Activated CD8-positive, alpha-beta memory T cell treated with anti-CD3 and anti-CD28 coated beads for 4 hours (primary cell): ENCODE results near the gene MAGT1.
A peak's percentile ranks its signal among the peaks of the same experiment; 100 is the strongest.
"Not testable (repeated sequence)": the region's sequence is repeated elsewhere in the genome, so short reads cannot be mapped to it uniquely, and the experiment has no call there.

Source experiments
- DNase-seq, 2 donors: peaks; one replicate each; pipeline ENCODE4 v3.0.0-alpha.2; 2020; ENCODE audit warnings: low read depth in 2 of 2

MAGT1 gene

DNA sequence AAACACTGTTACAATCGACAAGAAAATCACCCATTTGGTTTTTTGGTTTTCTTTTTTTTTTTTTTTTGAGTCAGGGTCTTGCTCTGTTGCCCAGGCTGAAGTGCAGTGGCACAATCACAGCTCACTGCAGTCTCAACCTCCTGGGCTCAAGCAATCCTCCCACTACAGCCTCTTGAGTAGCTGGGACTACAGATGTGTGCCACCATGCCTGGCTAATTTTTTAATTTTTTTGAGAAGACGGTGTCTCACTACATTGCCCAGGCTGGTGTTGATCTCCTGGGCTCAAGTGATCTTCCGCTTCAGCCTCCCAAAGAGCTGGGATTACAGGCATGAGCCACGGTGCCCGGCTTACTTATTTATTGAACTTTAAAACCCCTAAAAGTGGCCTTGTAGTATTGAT, 63.7 kb downstream of the MAGT1 start:
- DNase-seq, result not testable (repeated sequence)

DNA sequence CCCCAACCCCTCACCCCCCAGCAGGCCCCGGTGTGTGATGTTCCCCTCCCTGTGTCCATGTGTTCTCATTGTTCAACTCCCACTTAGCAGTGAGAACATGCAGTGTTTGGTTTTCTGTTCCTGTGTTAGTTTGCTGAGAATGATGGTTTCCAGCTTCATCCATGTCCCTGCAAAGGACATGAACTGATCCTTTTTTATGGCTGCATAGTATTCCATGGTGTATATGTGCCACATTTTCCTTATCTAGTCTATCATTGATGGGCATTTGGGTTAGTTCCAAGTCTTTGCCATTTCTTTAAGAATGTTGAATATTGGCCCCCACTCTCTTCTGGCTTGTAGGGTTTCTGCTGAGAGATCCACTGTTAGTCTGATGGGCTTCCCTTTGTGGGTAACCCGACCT, 73.2 kb downstream of the MAGT1 start:
- not testable (repeated sequence) for DNase-seq

DNA sequence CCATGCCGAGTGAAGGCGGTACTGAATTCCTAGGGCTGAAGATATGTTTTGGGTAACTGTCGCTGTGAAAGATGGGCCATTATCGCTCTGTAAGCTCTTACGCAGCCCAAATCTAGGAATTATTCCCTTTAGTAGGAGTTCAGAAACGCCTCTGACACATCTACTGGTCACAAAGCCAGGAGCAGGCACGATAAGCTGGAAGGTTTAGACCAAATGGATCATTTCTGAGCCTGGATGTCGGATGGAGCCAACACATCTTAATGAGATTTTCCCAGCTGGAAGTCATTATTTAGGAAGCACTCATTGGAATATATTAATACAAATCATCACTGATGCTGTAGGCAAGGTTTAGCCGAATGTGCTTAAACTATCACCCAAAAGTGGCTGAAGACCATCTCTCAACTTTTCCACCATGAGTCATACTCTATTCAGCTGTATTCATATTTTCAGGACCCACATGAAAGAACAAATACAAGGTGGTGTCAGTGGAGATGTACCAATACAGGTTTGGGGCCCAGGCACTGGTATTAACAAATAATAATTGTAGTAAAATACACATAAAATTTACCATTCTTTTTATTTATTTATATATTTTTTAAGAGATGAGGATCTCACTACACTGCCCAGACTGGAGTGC, 75.0 kb downstream of the MAGT1 start:
- no peak for DNase-seq

DNA sequence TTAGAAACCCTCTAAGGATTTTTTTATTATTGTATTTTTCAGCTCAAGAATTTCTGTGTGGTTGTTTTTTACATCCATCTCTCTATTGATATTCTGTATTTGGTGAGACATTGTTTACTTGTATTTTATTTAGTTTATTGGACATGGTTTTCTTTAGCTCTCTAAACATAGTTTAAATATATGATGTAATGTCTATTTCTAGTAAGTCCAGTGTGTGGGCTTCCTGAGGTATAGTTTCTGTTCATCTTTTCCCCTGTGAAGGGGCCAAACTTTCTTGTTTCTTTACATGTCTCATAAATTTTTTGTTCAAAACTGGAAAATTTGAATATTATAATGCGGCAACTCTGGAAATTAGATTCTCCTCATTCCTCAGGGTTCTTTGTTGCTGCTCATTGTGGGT, 81.0 kb downstream of the MAGT1 start:
- no peak for DNase-seq

DNA sequence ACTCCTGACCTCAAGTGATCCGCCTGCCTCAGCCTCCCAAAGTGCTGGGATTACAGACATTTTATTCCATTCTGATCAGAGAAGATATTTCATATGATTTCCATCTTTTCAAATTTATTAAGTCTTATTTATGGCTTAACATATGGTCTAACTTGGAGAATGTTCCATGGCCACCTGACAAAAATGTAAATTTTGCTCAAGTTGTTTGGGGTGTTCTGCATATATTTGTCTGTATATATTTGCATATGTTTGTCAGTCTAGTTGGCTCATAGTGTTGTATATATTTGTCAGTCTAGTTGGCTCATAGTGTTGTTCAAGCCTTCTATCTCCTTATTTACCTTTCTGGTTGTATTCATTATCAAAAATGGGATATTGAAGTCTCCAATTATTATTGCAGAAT, 93.0 kb downstream of the MAGT1 start:
- DNase-seq, result no peak

DNA sequence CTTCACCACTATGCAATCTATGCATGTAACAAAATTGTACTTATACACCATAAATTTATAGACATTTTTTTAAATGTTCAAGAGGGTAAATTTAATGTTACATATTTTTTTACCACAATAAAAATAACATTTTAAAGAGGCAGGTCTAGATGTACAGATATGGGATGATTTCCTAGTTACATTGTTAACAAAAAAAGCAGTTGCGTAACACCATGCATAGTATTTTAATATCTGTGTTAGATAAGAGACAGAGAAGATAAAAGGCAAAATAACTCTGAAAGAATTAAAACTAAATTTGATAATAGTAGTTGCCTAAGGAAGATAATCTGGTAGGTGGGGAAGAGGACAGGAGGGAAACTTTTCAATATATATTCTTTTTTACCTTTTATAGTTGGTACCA, 100.1 kb downstream of the MAGT1 start:
- DNase-seq, result no peak

DNA sequence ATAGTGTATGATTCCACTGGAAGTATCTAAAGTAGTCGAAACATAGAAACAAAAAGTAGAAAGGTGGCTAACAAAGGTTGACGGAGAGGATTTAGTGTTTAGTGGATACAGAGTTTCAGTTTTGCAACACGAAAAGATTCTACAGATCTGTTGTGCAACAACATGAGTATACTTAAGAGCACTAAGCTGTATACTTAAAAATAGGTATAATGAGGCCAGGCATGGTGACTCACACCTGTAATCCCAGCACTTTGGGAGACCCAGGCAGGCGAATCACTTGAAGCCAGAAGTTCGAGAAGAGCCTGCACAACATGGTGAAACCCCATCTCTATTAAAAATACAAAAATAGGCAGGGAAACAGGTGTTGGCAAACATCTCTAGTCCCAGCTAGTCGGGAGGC, 101.3 kb downstream of the MAGT1 start:
- no peak for DNase-seq

DNA sequence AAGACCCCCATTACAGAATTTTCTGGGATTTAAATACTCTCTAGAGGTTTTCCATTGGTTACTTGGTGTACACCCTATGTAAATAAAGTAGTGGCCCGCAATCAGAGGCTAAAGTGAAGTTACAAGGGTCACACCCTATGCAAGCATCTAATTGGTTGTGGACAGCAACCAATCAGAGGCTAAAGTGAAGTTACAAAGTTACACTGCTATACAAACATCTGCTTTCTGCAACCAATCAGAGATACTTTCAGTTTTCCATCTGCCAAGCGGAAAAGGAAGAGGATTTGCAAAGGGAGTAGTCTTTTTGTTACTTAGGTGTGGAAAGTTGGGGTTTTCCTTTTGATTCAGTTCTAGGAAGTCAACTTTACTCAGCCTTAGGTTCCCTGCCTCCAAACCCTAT, 107.2 kb downstream of the MAGT1 start:
- no peak for DNase-seq

DNA sequence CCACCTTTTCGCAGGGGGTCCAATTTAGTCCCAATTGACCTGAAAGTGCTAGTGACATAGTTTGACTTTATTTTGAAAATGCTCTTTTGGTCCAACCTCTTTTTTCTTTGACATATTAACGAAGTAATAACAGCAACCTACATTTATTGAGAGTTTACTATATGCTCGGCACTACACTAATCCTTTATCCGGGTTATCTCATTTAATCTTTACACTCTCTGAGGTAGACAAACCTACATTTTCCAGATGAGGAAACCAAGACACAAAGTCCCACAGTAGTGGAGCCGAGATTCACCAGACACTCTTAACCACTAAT, 108.9 kb downstream of the MAGT1 start:
- no peak for DNase-seq

DNA sequence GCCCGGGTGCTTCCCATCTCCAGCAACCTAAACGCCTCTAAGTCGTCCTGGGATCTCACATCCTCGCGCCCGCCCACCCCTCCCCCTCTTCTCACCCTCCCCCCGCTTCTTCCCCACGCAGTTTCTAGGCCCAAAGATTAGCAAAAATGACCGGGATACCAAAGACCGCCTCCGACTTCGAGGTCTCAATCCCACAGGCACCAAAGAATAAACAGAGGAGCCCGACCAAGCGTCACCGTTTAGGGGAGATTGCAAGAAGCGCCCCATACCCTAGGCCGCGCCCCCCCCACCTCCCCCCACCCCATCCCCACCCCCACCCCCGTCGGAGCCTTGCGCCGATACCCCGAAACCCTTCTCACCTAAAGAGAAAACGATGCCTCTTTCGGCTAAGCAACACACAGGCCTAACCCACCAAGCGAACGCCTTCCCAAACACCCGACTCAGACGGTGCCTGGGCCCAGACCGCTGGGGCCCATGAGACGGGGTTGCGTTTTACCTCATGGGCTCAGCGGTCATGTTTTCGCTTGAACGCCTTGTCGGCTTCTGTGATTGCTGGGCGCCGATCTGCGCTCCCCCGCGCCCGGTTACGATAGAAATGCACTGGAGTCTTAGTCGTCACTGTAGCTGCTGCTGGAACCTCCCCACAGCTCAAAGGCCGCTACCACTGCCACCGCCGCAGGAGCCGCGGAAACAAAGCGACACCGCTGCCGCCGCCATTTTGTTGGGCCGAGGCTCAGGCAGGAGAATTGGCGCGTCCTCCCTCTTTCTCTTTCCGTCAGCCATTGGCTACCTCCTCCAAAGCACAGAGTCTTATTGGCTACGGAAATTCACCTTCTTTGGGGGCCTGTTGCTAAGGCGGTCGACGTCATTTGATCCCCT, 109.5 kb downstream of the MAGT1 start, which contains the start of gene ATRX:
TSS of gene ATRX (minus strand) at position 731 of the 879 bp plus-strand sequence. CDS start at position 516, 215 bp downstream.
- DNase-seq, result peak; percentile 38 to 44

DNA sequence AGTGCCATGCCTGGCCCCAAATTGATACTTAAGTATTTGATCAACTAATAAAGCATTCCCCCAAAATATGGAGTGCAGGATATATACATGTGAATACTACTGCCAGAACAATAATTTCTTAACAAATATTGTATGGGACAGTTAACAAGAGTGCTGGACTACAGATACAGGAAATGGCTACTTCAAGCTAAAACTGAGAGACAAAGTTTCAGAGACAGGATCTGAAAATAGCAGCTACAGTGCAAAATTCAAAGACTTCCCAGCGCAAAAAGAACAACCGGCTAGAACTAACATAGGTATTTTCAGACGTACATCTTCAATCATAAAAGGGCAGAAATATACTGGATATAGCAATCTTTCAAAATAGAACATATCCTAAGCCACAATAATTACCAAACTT, 115.5 kb downstream of the MAGT1 start:
- no peak for DNase-seq

DNA sequence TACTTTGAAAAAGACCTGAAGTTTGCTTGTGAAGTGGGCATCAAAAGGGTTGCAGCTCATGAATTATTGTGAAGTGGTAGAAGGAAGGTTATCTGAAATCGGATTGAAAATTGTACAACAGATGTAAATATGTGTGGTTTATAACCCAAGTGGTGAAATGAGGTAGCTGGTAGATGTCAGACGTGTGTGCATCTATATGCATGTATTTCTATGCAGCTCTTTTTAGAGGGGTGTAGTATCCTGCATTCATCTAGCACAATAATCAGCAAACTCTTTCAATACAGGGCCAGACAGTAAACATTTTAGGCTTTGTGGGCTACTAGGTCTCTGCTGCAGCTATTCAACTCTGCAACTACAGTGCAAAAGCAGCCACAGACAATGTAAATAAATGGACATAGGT, 118.6 kb downstream of the MAGT1 start:
- DNase-seq, result no peak
